ENCODE results near the gene DPYSL4.
A peak's percentile ranks its signal among the peaks of the same experiment; 100 is the strongest.

DPYSL4 gene

GRCh38 chr10:132247943-132248342 is 61.2 kb downstream of the DPYSL4 start:
- peak; percentile 51 for DNase-seq

GRCh38 chr10:132248455-132249225 is 61.9 kb downstream of the DPYSL4 start:
- no peak for DNase-seq

- no peak for DNase-seq
Observed at GRCh38 chr10:132249226-132249724, 62.5 kb downstream of the DPYSL4 start.

- DNase-seq: no peak
Observed at GRCh38 chr10:132249824-132250375, 63.2 kb downstream of the DPYSL4 start.

GRCh38 chr10:132250481-132251475 is 64.0 kb downstream of the DPYSL4 start:
- no peak for DNase-seq

DNA sequence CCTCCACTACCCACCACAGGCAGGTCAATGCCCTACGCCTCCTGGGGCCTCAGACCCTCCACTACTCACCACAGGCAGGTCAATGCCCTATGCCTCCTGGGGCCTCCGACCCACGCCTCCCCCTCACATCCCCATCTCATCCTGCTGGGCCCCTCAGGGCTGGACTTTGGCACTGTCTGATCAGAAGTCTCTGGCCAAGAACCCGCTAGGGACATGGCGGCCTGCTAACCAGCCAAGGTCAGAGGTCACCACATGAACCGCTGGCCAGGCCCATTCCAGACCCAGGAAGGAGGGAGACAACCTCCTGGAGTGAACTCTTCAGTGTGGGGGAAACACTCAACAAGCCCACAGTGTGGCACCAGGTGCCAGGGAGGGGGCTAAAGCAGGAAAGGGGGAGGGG is 65.2 kb downstream of the DPYSL4 start:
- DNase-seq: no peak

- DNase-seq: no peak
Observed at GRCh38 chr10:132252412-132252811, 65.7 kb downstream of the DPYSL4 start.

- no peak for DNase-seq
Observed at GRCh38 chr10:132253092-132253687, 66.4 kb downstream of the DPYSL4 start.

- DNase-seq: no peak
Observed at GRCh38 chr10:132254841-132255240, 68.1 kb downstream of the DPYSL4 start.

All from left hindlimb (tissue), 1 donor.